ENCODE data around the gene SHPK. TPM values are rescaled to one million over a fixed set of nuclear protein-coding genes. Genes with fewer than 3 reads are reported as not detected.

The SHPK gene
- polyA plus RNA-seq, 2 of the 4 experiments (the other 2 are of a cell fraction) = 10.7 to 11.2 TPM

GRCh38 chr17:3636908-3637373 lies 891 bp upstream of the SHPK start:
- Histone ChIP-seq H3K4me1 (peaks cover 14% of the 10 kb centered on the region), H3K9me3 (no peaks in the 10 kb centered on the region), H3K4me3 (peak overlapping the region; percentile 93), H3K27ac (peak overlapping the region; percentile 90 to 97), H3K4me2 (peak overlapping the region; percentile 84)
- DNase-seq (ENCODE audit: low read depth in 1 of 2, low spot score in 1 of 2) = no peak
- ATAC-seq = peak; percentile 33 to 41
- TF ChIP-seq GATA3 (IDR thresholded peaks at IDR 0.05; ENCODE audit: borderline replicate concordance) (no peak), PHF8 (IDR thresholded peaks at IDR 0.05; ENCODE audit: borderline replicate concordance, low read depth) (no peak), ELK1 (IDR thresholded peaks at IDR 0.05; ENCODE audit: low read depth, low read length) (no peak), KDM5A (IDR thresholded peaks at IDR 0.05) (peak; percentile 68; the same call in 1 of the 2 replicates), JUNB (IDR thresholded peaks at IDR 0.05) (no peak), HDAC2 (IDR thresholded peaks at IDR 0.05) (no peak; the same call in 1 of the 2 replicates)
- WGBS (ENCODE audit: missing lambda C conversion rate) = 13% methylated on average over 16 of the region's 31 CpGs
- FAIRE-seq = no peak
- ChIA-PET CTCF (interaction anchor here (0.5 to 3.8 kb wide), 6 partner anchors 11 to 851 kb away, joined by 3 to 27 read pairs (median 6); no protein-coding TSS in a partner anchor), POLR2A (interaction anchor here (1.2 to 2.2 kb wide), 6 partner anchors 9 to 588 kb away, joined by 3 to 24 read pairs (median 6); partner anchors contain the start of gene HASPIN)

GRCh38 chr17:3635474-3636153 lies 436 bp downstream of the SHPK start:
- peak in 1 of 2 experiments; percentile 37 for DNase-seq (ENCODE audit: low read depth in 1 of 2, low spot score in 1 of 2)
- CTCF ChIA-PET = interaction anchor here (0.8 to 3.8 kb wide), 11 partner anchors 12 to 787 kb away, joined by 3 to 27 read pairs (median 3); partner anchors contain the start of genes EMC6 and TAX1BP3
- POLR2A ChIA-PET = interaction anchor here (0.8 to 2.2 kb wide), 12 partner anchors 9 to 587 kb away, joined by 3 to 24 read pairs (median 4); partner anchors contain the start of gene HASPIN
- peak overlapping the region; percentile 81 for H3K4me2 ChIP-seq
- 0 out of 2 replicates have a peak, but pooled peaks have one; percentile 18 for TF ChIP-seq TFCP2L1 (CRISPR knock-in tag; IDR thresholded peaks at IDR 0.05)
- no peak for TF ChIP-seq PBX3 (IDR thresholded peaks at IDR 0.05)
- TF ChIP-seq MAZ (IDR thresholded peaks at IDR 0.05; ENCODE audit: borderline replicate concordance, low read depth, low read length) = no peak
- peak; percentile 55 for TF ChIP-seq PHF8 (IDR thresholded peaks at IDR 0.05; ENCODE audit: borderline replicate concordance, low read depth)
- no peak for TF ChIP-seq ELK1 (IDR thresholded peaks at IDR 0.05; ENCODE audit: low read depth, low read length)
- no peak for TF ChIP-seq RARB (CRISPR knock-in tag; IDR thresholded peaks at IDR 0.05)
- no peak for TF ChIP-seq USF2 (IDR thresholded peaks at IDR 0.05)
- no peak for TF ChIP-seq RAD21 (conservative IDR thresholded peaks at IDR 0.05 in 1 of 2, IDR thresholded peaks at IDR 0.05 in 1 of 2)
- ATAC-seq = peak; percentile 6 to 25; a peak in 4 of 6 replicates
- H3K27ac ChIP-seq = peak overlapping the region; percentile 90 to 97
- 44% methylated on average over 22 of the region's 38 CpGs for WGBS (ENCODE audit: missing lambda C conversion rate)
- H3K4me3 ChIP-seq = peak overlapping the region; percentile 93
- H3K4me1 ChIP-seq = peaks cover 14% of the 10 kb centered on the region
- FAIRE-seq = no peak
- H3K9me3 ChIP-seq = no peaks in the 10 kb centered on the region

- no peak overlapping the region for H3K27ac ChIP-seq
- 97% methylated on average over 7 of the region's 7 CpGs for WGBS (ENCODE audit: missing lambda C conversion rate)
- ATAC-seq = no peak
- ChIA-PET CTCF (interaction anchor here (0.6 to 4.4 kb wide), 6 partner anchors 11 to 830 kb away, joined by 3 to 20 read pairs (median 3); no protein-coding TSS in a partner anchor), POLR2A (no interaction called here)
- FAIRE-seq = no peak
- no peak overlapping the region for H3K4me2 ChIP-seq
- no peak for DNase-seq (ENCODE audit: low read depth in 1 of 2, low spot score in 1 of 2)
- TF ChIP-seq POLR2A (IDR thresholded peaks at IDR 0.05; ENCODE audit: low read length) (no peak), NR3C1 (IDR thresholded peaks at IDR 0.05) (no peak), RNF2 (IDR thresholded peaks at IDR 0.05; ENCODE audit: borderline replicate concordance, low read depth) (no peak), BHLHE40 (IDR thresholded peaks at IDR 0.05; ENCODE audit: low read depth, low read length) (no peak), CHD4 (IDR thresholded peaks at IDR 0.05; ENCODE audit: borderline replicate concordance) (no peak), ZNF302 (CRISPR knock-in tag; IDR thresholded peaks at IDR 0.05) (no peak), JUNB (IDR thresholded peaks at IDR 0.05) (no peak), CBX8 (IDR thresholded peaks at IDR 0.05) (no peak), RCOR1 (IDR thresholded peaks at IDR 0.05; ENCODE audit: low read depth, low read length) (no peak), MYC (IDR thresholded peaks at IDR 0.05; ENCODE audit: borderline replicate concordance, low read length) (no peak), POLR2AphosphoS2 (conservative IDR thresholded peaks at IDR 0.05; ENCODE audit: low read length) (no peak), CTCF (IDR thresholded peaks at IDR 0.05) (no peak)
- peaks cover 8% of the 10 kb centered on the region for H3K4me1 ChIP-seq
- no peak overlapping the region for H3K4me3 ChIP-seq
- H3K9me3 ChIP-seq = no peaks in the 10 kb centered on the region
Observed at GRCh38 chr17:3632287-3632686, 3.8 kb downstream of the SHPK start.

All from A549 (cell line).